ENCODE data around the gene RNF150.

Gene RNF150

DNA sequence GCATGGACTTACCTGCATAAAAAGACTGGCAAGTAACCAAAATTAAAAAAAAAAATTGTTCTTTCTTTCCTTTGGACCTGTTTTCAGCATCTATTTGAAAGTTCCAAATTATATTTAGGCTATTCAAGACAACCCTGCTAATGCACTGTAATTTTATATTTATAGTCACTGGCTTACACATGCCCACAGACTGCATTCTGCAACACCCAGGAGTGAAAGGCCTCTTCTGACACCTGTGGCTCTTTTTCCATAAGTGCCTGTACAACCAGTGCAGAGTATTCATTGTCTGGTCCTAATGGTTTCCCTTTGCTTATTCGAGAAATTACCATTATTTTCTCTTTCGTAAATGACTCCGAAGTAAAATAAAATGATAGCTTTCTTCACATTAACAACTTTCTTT, 143.3 kb downstream of the RNF150 start:
- H3K27me3 ChIP-seq (ENCODE audit: control insufficient read depth, insufficient read depth, low read length) = no peaks in the 10 kb centered on the region
- no peaks in the 10 kb centered on the region for H3K9me3 ChIP-seq (ENCODE audit: control insufficient read depth, insufficient read depth, low read length)
- no peak overlapping the region for H3K4me3 ChIP-seq (ENCODE audit: low read length)
- no peaks in the 10 kb centered on the region for H3K36me3 ChIP-seq (ENCODE audit: control insufficient read depth, insufficient read depth, low read length)
- 100% methylated on average over 2 of the region's 3 CpGs for WGBS (ENCODE audit: insufficient coverage, insufficient read length)
- no peak for DNase-seq (ENCODE audit: low read depth, low spot score)
- no peak overlapping the region for H3K27ac ChIP-seq (ENCODE audit: low read length)
- no peaks in the 10 kb centered on the region for H3K4me1 ChIP-seq (ENCODE audit: control insufficient read depth, insufficient read depth, low read length)

DNA sequence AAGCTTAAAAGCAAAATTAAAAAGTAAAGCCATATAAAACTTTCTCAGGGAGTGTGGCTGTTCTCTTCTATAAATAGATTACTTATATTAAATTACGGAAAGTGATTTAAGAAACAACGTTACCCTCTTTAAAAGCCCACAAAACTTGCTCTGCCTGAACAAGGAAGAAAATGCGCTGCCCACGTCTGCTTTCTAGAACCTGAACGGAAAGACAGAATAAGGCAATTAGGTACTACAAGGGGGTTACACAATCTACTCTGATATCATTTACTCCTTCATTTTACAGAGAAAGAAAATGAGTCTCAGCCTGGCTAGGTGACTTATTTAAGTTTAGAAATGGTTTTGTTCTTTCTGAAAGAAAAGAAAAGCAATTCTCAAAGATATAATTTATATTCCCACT, 147.2 kb downstream of the RNF150 start:
- no peaks in the 10 kb centered on the region for H3K27me3 ChIP-seq (ENCODE audit: control insufficient read depth, insufficient read depth, low read length)
- no peak for DNase-seq (ENCODE audit: low read depth, low spot score)
- H3K9me3 ChIP-seq (ENCODE audit: control insufficient read depth, insufficient read depth, low read length) = no peaks in the 10 kb centered on the region
- H3K27ac ChIP-seq (ENCODE audit: low read length) = no peak overlapping the region
- no peaks in the 10 kb centered on the region for H3K4me1 ChIP-seq (ENCODE audit: control insufficient read depth, insufficient read depth, low read length)
- WGBS (ENCODE audit: insufficient coverage, insufficient read length) = no CpG with 5 or more reads among the region's 5 CpGs
- no peak overlapping the region for H3K4me3 ChIP-seq (ENCODE audit: low read length)
- H3K36me3 ChIP-seq (ENCODE audit: control insufficient read depth, insufficient read depth, low read length) = no peaks in the 10 kb centered on the region

DNA sequence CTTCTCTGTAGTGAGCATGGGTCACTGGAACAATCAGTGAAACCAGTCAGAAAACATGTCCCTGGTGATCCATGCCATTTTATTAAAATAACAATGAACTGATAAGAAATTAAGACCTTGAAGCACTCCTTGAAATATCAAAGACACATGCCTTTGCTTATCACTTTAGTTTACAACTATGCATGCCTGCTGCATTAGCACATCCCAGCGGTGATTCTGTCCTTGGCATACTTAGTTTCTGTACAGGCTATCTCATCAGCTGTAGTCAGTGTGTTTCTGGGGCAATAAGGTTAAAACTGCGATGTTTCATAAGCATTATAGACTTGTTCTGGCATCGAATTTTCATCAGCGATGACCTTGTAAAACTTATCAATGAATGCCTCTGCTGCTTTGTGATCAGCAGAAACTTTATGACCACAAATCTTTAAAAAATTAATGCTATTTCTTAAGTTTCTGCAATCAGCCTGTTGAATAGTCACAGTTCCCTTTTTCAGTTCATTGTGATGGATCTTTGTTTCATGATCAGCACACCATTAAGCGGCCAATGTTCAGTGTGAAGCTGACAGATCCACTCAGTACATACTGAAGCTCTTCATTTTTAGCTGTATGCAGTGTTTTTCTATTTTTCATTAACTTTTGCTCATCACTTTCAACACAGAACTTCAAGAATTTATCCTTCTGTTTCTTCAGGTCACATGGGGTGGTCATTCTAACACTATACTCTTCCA, 150.5 kb downstream of the RNF150 start:
- no peaks in the 10 kb centered on the region for H3K9me3 ChIP-seq (ENCODE audit: control insufficient read depth, insufficient read depth, low read length)
- no peak overlapping the region for H3K27ac ChIP-seq (ENCODE audit: low read length)
- H3K4me1 ChIP-seq (ENCODE audit: control insufficient read depth, insufficient read depth, low read length) = no peaks in the 10 kb centered on the region
- H3K36me3 ChIP-seq (ENCODE audit: control insufficient read depth, insufficient read depth, low read length) = no peaks in the 10 kb centered on the region
- DNase-seq (ENCODE audit: low read depth, low spot score) = no peak
- H3K27me3 ChIP-seq (ENCODE audit: control insufficient read depth, insufficient read depth, low read length) = no peaks in the 10 kb centered on the region
- no peak overlapping the region for H3K4me3 ChIP-seq (ENCODE audit: low read length)
- no CpG with 5 or more reads among the region's 5 CpGs for WGBS (ENCODE audit: insufficient coverage, insufficient read length)

DNA sequence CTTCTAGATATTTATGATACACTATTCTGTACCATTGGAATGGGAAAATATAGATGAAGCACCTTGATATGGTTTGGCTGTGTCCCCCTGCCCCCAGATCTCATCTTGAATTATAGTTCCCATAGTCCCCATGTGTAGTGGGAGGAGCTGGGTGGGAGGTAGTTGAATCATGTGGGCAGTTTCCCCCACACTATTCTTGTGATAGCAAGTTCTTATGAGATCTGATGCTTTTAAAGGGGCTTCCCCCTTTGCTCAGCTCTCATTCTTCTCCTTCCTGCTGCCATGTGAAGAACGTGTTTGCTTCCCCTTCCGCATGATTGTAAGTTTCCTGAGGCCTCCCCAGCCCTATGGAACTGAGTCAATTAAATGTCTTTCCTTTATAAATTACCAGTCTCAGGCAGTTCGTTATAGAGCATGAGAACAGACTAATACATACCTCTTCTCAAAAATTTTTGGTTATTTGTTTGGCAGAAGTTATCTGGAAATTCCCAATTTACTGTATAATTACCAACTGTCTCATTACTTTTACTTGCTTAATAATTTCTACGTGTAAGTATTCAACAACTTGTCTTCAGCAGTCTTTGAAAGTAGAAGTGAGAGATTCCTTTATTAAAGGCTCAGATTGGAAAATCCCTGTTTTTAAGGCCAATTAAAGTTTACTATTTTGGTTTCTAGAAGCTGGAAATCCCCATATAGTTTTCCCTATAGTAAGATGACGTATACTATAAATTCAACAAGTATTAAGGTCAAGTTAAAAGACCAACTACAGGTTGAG, 152.7 kb downstream of the RNF150 start:
- H3K9me3 ChIP-seq (ENCODE audit: control insufficient read depth, insufficient read depth, low read length) = no peaks in the 10 kb centered on the region
- H3K27ac ChIP-seq (ENCODE audit: low read length) = no peak overlapping the region
- DNase-seq (ENCODE audit: low read depth, low spot score) = no peak
- no peaks in the 10 kb centered on the region for H3K27me3 ChIP-seq (ENCODE audit: control insufficient read depth, insufficient read depth, low read length)
- no peaks in the 10 kb centered on the region for H3K36me3 ChIP-seq (ENCODE audit: control insufficient read depth, insufficient read depth, low read length)
- WGBS (ENCODE audit: insufficient coverage, insufficient read length) = no CpG with 5 or more reads among the region's 5 CpGs
- H3K4me3 ChIP-seq (ENCODE audit: low read length) = no peak overlapping the region
- no peaks in the 10 kb centered on the region for H3K4me1 ChIP-seq (ENCODE audit: control insufficient read depth, insufficient read depth, low read length)

DNA sequence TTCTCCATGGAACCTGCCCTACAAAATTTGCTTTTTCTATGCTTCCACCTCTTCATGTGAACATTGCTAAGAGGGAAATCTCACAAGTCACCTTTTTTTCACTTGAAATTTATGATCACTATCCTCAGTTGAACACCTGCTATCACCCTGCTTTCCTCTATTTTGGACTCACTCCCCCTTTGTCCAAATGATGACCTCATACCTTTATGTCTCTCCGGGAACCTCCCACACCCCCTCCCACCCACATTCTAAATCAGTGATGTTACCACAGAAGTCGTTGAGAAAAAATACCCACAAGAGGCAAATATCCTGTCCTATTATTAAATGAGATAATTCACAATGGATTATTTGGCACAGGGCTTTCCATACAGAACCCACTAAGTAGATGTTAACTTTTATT, 156.5 kb downstream of the RNF150 start:
- no CpG with 5 or more reads among the region's 2 CpGs for WGBS (ENCODE audit: insufficient coverage, insufficient read length)
- no peak for DNase-seq (ENCODE audit: low read depth, low spot score)
- Histone ChIP-seq H3K9me3 (ENCODE audit: control insufficient read depth, insufficient read depth, low read length) (no peaks in the 10 kb centered on the region), H3K27me3 (ENCODE audit: control insufficient read depth, insufficient read depth, low read length) (no peaks in the 10 kb centered on the region), H3K36me3 (ENCODE audit: control insufficient read depth, insufficient read depth, low read length) (no peaks in the 10 kb centered on the region), H3K27ac (ENCODE audit: low read length) (no peak overlapping the region), H3K4me1 (ENCODE audit: control insufficient read depth, insufficient read depth, low read length) (no peaks in the 10 kb centered on the region), H3K4me3 (ENCODE audit: low read length) (no peak overlapping the region)

DNA sequence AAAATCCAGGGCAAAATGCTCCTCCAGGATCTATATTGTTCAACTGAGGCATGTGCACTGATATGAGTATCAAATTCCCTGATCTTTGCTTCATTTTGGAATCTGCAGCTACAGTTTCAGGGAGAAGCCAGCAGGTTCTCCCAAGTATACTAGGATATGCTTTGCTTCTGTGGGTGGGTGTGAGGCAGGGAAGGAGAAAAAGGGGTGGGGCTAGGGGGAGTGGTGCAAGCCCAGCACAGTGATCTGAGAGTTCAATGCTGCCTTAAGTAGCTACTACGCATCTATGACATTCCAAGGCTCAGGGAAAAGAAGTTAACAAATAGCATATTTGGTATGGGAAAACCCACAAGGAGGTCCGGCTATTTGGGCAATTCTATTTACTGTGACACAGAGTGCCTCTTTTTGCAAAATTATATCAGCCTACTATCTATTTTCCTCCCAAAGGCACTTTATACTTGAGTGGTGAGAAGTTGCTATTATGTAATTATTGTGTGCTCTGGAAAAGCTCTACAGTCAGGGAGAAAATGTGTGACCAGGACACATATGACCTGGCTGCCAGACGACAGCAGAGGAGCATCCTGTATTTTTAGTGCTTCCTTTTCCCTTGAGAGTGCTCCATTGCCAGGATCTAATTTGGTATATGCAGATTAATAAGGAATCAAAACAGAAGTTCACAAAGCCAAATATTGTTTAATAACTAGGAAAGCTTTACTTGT, 162.0 kb downstream of the RNF150 start:
- H3K27ac ChIP-seq (ENCODE audit: low read length) = no peak overlapping the region
- no peaks in the 10 kb centered on the region for H3K27me3 ChIP-seq (ENCODE audit: control insufficient read depth, insufficient read depth, low read length)
- no peak for DNase-seq (ENCODE audit: low read depth, low spot score)
- no peak overlapping the region for H3K4me3 ChIP-seq (ENCODE audit: low read length)
- H3K9me3 ChIP-seq (ENCODE audit: control insufficient read depth, insufficient read depth, low read length) = no peaks in the 10 kb centered on the region
- no peaks in the 10 kb centered on the region; the same call in 1 of the 2 replicates for H3K4me1 ChIP-seq (ENCODE audit: control insufficient read depth, insufficient read depth, low read length)
- H3K36me3 ChIP-seq (ENCODE audit: control insufficient read depth, insufficient read depth, low read length) = no peaks in the 10 kb centered on the region
- no CpG with 5 or more reads among the region's 3 CpGs for WGBS (ENCODE audit: insufficient coverage, insufficient read length)

DNA sequence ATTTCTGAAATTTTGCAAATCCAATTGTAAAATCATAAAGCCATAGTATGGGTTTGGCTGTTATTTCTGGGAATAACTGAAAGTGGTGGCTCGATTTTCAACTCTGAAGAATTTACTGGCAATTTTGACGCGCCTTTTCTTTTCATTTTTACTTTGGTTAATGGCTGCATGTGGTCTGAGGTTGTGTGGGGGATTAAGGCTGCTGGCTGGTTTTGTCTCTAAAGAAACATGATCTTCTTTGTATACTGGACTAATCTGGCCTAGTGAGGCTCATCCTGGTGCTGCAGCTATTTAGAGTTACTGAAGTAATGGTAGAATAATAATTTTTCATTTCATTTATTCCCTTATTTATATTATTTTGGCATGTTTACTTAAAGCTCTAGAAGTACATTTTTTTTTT, 164.0 kb downstream of the RNF150 start:
- Histone ChIP-seq H3K4me1 (ENCODE audit: control insufficient read depth, insufficient read depth, low read length) (no peaks in the 10 kb centered on the region; the same call in 1 of the 2 replicates), H3K36me3 (ENCODE audit: control insufficient read depth, insufficient read depth, low read length) (no peaks in the 10 kb centered on the region), H3K9me3 (ENCODE audit: control insufficient read depth, insufficient read depth, low read length) (no peaks in the 10 kb centered on the region), H3K27ac (ENCODE audit: low read length) (no peak overlapping the region), H3K4me3 (ENCODE audit: low read length) (no peak overlapping the region), H3K27me3 (ENCODE audit: control insufficient read depth, insufficient read depth, low read length) (no peaks in the 10 kb centered on the region)
- no CpG with 5 or more reads among the region's 3 CpGs for WGBS (ENCODE audit: insufficient coverage, insufficient read length)
- DNase-seq (ENCODE audit: low read depth, low spot score) = no peak

DNA sequence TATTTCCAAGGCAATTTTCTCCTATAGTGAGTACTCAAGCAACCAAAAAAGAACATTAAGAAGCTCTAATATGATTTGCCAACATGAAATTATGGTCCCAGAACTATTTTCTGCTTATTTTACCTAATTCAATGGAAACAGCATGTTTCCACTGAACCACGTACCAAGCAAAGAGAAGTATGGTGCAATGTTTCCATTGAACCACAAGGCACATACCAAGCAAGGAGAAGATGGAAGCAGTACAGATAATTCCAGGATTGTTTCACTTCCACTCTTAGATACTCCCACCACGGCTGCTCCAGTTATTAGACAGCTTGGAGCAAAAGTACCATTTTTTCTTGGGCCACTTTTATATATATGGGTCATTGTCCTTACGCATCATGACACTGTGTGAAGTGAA, 164.9 kb downstream of the RNF150 start:
- Histone ChIP-seq H3K4me1 (ENCODE audit: control insufficient read depth, insufficient read depth, low read length) (no peaks in the 10 kb centered on the region; the same call in 1 of the 2 replicates), H3K27ac (ENCODE audit: low read length) (no peak overlapping the region), H3K27me3 (ENCODE audit: control insufficient read depth, insufficient read depth, low read length) (no peaks in the 10 kb centered on the region), H3K9me3 (ENCODE audit: control insufficient read depth, insufficient read depth, low read length) (no peaks in the 10 kb centered on the region), H3K4me3 (ENCODE audit: low read length) (no peak overlapping the region), H3K36me3 (ENCODE audit: control insufficient read depth, insufficient read depth, low read length) (no peaks in the 10 kb centered on the region)
- no peak for DNase-seq (ENCODE audit: low read depth, low spot score)
- WGBS (ENCODE audit: insufficient coverage, insufficient read length) = no CpG with 5 or more reads among the region's 3 CpGs

DNA sequence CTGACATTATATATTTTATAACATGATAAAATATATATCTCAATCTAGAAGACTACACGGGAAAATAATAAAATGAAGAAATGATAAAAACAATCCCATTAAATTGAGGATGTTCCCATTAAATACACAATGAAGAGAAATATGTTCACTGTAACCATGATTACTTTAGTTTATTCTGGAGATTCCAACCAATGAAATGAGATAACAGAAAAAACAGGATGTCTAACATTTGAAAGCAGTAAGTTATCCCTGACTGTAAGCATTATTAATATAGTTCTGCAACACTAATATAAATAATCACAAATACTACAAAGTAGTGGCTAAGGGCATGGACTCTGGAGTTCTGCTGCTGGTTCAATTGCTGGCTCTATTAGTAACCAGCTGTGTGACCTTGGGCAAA, 169.4 kb downstream of the RNF150 start:
- no CpG with 5 or more reads among the region's 1 CpG for WGBS (ENCODE audit: insufficient coverage, insufficient read length)
- H3K36me3 ChIP-seq (ENCODE audit: control insufficient read depth, insufficient read depth, low read length) = no peaks in the 10 kb centered on the region
- no peaks in the 10 kb centered on the region for H3K9me3 ChIP-seq (ENCODE audit: control insufficient read depth, insufficient read depth, low read length)
- DNase-seq (ENCODE audit: low read depth, low spot score) = no peak
- H3K4me1 ChIP-seq (ENCODE audit: control insufficient read depth, insufficient read depth, low read length) = no peaks in the 10 kb centered on the region; the same call in 1 of the 2 replicates
- H3K27me3 ChIP-seq (ENCODE audit: control insufficient read depth, insufficient read depth, low read length) = no peaks in the 10 kb centered on the region
- H3K4me3 ChIP-seq (ENCODE audit: low read length) = no peak overlapping the region
- H3K27ac ChIP-seq (ENCODE audit: low read length) = no peak overlapping the region

DNA sequence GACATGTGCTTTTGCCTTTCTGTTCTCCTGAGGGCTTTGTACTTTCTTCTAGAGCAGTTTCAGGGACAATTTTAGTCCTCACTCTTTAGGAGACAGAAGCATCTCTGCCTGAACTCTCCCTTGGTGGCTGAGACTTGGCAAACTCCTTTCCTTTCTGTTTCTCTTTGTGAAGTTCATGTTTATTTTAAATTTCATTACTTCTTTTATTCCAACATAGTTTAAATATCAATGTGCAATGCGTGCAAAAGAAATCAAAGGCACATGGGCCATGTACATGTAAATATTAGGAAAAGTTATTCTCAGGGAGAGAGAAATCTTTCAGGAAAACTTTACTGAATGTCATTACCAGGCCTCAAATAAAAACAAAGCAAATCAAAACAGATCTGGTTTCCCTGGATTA, 177.6 kb downstream of the RNF150 start:
- Histone ChIP-seq H3K4me3 (ENCODE audit: low read length) (no peak overlapping the region), H3K4me1 (ENCODE audit: control insufficient read depth, insufficient read depth, low read length) (no peaks in the 10 kb centered on the region; the same call in 1 of the 2 replicates), H3K9me3 (ENCODE audit: control insufficient read depth, insufficient read depth, low read length) (no peaks in the 10 kb centered on the region), H3K36me3 (ENCODE audit: control insufficient read depth, insufficient read depth, low read length) (no peaks in the 10 kb centered on the region), H3K27me3 (ENCODE audit: control insufficient read depth, insufficient read depth, low read length) (no peaks in the 10 kb centered on the region), H3K27ac (ENCODE audit: low read length) (no peak overlapping the region)
- DNase-seq (ENCODE audit: low read depth, low spot score) = no peak
- WGBS (ENCODE audit: insufficient coverage, insufficient read length) = no CpG with 5 or more reads among the region's 1 CpG

All from iPS DF 6.9 (cell line).